Spleen (tissue), 11 donors: ENCODE data around the gene DOCK9. TPM values are rescaled to one million over a fixed set of nuclear protein-coding genes. Genes with fewer than 3 reads are reported as not detected.
"Not testable (repeated sequence)": the region's sequence is repeated elsewhere in the genome, so short reads cannot be mapped to it uniquely, and the experiment has no call there.

Experiments used
- DNase-seq: peaks from one replicate; pipeline ENCODE4 v3.0.0-alpha.2; 2020
- H3K27ac ChIP-seq, 8 donors: fragments of 200-600 bp; sonication (generic) in 7 of 8; 1 replicate in 4 of 8; 2 replicates in 4 of 8; pipeline versions ENCODE4 v1.5.0 to v1.8.0; 2016 to 2021; ENCODE audit warnings: inconsistent platforms in 4 of 8, mild to moderate bottlenecking in 4 of 8, moderate library complexity in 1 of 8
- H3K27me3 ChIP-seq, 7 donors: fragments of 200-600 bp; sonication (generic) in 6 of 7; replicated peaks in 1 of 7; 1 replicate in 4 of 7; 2 replicates in 3 of 7; pipeline versions ENCODE4 v1.5.0 to v1.8.0; 2016 to 2021; ENCODE audit warnings: inconsistent platforms in 3 of 7, mild to moderate bottlenecking in 1 of 7
- H3K36me3 ChIP-seq, 6 donors: fragments of 200-600 bp; sonication (generic) in 5 of 6; 1 replicate in 4 of 6; 2 replicates in 2 of 6; pipeline versions ENCODE4 v1.5.0 to v1.8.0; 2016 to 2021; ENCODE audit warnings: inconsistent platforms in 2 of 6
- H3K4me1 ChIP-seq, 6 donors: fragments of 200-600 bp; sonication (generic) in 5 of 6; 1 replicate in 3 of 6; 2 replicates in 3 of 6; pipeline versions ENCODE4 v1.5.0 to v1.8.0; 2016 to 2021; ENCODE audit warnings: inconsistent platforms in 3 of 6
- H3K4me3 ChIP-seq, 8 donors: fragments of 200-600 bp; sonication (generic) in 7 of 8; 1 replicate in 4 of 8; 2 replicates in 4 of 8; pipeline versions ENCODE4 v1.5.0 to v1.8.0; 2016 to 2021; ENCODE audit warnings: inconsistent platforms in 4 of 8, mild to moderate bottlenecking in 4 of 8, moderate library complexity in 2 of 8
- H3K9me3 ChIP-seq, 8 donors: fragments of 200-600 bp; sonication (generic) in 7 of 8; 1 replicate in 4 of 8; 2 replicates in 4 of 8; pipeline versions ENCODE4 v1.5.0 to v1.8.0; 2016 to 2021; ENCODE audit warnings: inconsistent platforms in 4 of 8
- POLR2A ChIP-seq, 3 donors: fragments of 450-650 bp; IDR thresholded peaks; one replicate each; pipeline ENCODE4 v1.5.1; 2017; ENCODE audit warnings: antibody characterized with exemption in 3 of 3, mild to moderate bottlenecking in 1 of 3
- POLR2AphosphoS5 ChIP-seq, 3 donors: sonication (generic); formaldehyde crosslinking; IDR thresholded peaks; one replicate each; pipeline ENCODE4 v1.5.1; 2017; ENCODE audit warnings: antibody characterized with exemption in 3 of 3
- WGBS, 5 donors: extraction: QIAGEN DNeasy Blood & Tissue Kit in 3 of 5; methylation state at CpG; one replicate each; pipeline versions ENCODE4 v1.1.5 to v1.1.7; 2013 to 2018; 5-methylcytosine and 5-hydroxymethylcytosine counted together
- intact Hi-C: fragments of 100-400 bp; cut with DNase I; formaldehyde crosslinking; loops from one replicate; pipeline ENCODE4 v1.15.0; 2023; ENCODE audit warnings: low total_unique reads
- polyA plus RNA-seq, 3 donors: library from polyadenylated mRNA; stranded (reverse); fragments of 200-250 nt; gene quantifications; one replicate each; pipeline ENCODE4 v1.2.1, GENCODE V29; 2013
- total RNA-seq, 7 donors: library from RNA; depleted of rRNA in 3 of 7; stranded (reverse); fragments of >200 nt in 3 of 7; fragmentation: NEBNext Ultra II Directional in 4 of 7; extraction: Animal tissue kit (Norgen Biotek cat#: 25700) in 4 of 7; gene quantifications; one replicate each; pipeline versions ENCODE4 v1.1.0 to v1.2.1, GENCODE V29; 2016 to 2021
- TF ChIP-seq, protein P1 (sequence below), 11 experiments: fragments of 200-600 bp in 7 of 11; fragments of 450-650 bp in 4 of 11; sonication (generic) in 4 of 11; IDR thresholded peaks in 8 of 11; conservative IDR thresholded peaks in 3 of 11; 1 replicate in 7 of 11; 2 replicates in 4 of 11; pipeline versions ENCODE4 v1.4.0 to v1.8.0; 2016 to 2021; ENCODE audit warnings: antibody characterized with exemption in 11 of 11, inconsistent platforms in 4 of 11, mild to moderate bottlenecking in 1 of 11
- donor health status: healthy with polysubstance abuse.
- donor health status: DM: no; HTN: no; CAD: no; lungs with moderate emphysema.
- donor health status: DM: no; HTN: no; CAD: no.
- donor health status: Bipolar disorder and iron deficiency.
- donor health status: healthy.
- donor health status: DM: no; HTN: no; CAD: no.
- donor health status: DM: yes; HTN: yes; CAD: no.

The DOCK9 gene
- total and polyA plus RNA-seq, 10 donors, result 6.9 to 53.3 (median 47.6) TPM

DNA sequence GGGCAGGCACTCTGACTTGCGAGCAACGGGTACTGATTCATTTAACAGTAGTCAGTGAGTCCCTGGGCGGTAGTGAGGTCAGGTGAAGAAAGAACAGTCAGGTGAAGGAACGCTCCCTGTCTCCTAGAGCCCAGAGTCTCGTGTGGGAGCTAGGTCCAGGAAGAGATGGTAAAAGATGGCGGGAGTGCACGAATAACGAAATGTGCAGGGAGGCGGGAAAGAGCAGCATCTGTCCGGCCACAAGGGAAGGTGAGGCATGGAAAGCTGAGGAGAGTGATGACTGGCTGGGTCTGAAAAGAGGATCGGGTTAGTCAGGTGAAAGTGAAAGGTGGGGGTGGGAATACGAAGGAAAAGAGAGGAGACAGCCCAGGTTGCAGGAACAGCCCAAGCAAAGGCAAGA is 161.5 kb downstream of the DOCK9 start:
- WGBS, 5 donors, result 94 to 97% (median 95%) methylated on average over 12 of the region's 12 CpGs
- intact Hi-C loops, result no loop called here
- TF ChIP-seq, protein P1, sequence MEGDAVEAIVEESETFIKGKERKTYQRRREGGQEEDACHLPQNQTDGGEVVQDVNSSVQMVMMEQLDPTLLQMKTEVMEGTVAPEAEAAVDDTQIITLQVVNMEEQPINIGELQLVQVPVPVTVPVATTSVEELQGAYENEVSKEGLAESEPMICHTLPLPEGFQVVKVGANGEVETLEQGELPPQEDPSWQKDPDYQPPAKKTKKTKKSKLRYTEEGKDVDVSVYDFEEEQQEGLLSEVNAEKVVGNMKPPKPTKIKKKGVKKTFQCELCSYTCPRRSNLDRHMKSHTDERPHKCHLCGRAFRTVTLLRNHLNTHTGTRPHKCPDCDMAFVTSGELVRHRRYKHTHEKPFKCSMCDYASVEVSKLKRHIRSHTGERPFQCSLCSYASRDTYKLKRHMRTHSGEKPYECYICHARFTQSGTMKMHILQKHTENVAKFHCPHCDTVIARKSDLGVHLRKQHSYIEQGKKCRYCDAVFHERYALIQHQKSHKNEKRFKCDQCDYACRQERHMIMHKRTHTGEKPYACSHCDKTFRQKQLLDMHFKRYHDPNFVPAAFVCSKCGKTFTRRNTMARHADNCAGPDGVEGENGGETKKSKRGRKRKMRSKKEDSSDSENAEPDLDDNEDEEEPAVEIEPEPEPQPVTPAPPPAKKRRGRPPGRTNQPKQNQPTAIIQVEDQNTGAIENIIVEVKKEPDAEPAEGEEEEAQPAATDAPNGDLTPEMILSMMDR (IDR thresholded peaks at IDR 0.05 in 8 of 11, conservative IDR thresholded peaks at IDR 0.05 in 3 of 11), result no peak
- TF ChIP-seq POLR2A (IDR thresholded peaks at IDR 0.05) (no peak), POLR2AphosphoS5 (IDR thresholded peaks at IDR 0.05) (no peak)

DNA sequence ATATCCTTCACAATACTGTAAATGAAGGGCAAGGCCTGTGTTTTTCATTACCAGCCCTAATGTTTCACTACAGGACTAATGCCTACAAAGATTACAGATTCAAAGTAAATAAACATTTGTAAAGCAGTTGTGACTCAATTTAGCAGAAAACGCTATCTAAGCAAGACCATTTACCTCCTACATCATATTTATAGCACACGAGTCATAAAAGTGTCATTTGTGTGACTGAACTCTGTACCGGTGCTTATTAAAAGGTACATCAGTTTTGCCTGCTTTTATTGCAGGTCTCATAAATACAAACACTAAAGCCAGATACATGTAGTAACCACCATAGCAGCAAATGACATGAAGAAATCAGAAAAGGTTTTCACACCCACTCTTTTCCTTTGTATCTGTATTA is 163.9 kb downstream of the DOCK9 start:
- no peaks in the 10 kb centered on the region for H3K9me3 ChIP-seq
- no peak for DNase-seq
- 84 to 94% (median 88%) methylated on average over 3 of the region's 3 CpGs for WGBS, 5 donors
- peaks cover 0 to 44% (median 9%) of the 10 kb centered on the region in 6 donors for H3K36me3 ChIP-seq
- TF ChIP-seq, protein P1 (IDR thresholded peaks at IDR 0.05 in 8 of 11, conservative IDR thresholded peaks at IDR 0.05 in 3 of 11), result no peak
- no peak for TF ChIP-seq POLR2A (IDR thresholded peaks at IDR 0.05)
- no peak for TF ChIP-seq POLR2AphosphoS5 (IDR thresholded peaks at IDR 0.05)
- H3K27ac ChIP-seq, result no peak overlapping the region
- intact Hi-C loops, result no loop called here
- H3K4me1 ChIP-seq, result no peaks in the 10 kb centered on the region
- H3K4me3 ChIP-seq, result no peak overlapping the region
- no peaks in the 10 kb centered on the region for H3K27me3 ChIP-seq

More for the DNA sequence above, 161.5 kb downstream of the DOCK9 start:
- Histone ChIP-seq H3K4me3 (no peak overlapping the region), H3K27ac (no peak overlapping the region), H3K36me3 (peaks cover 0 to 46% (median 3%) of the 10 kb centered on the region in 6 donors), H3K4me1 (peaks cover 0 to 3% (median 0%) of the 10 kb centered on the region in 6 donors), H3K27me3 (no peaks in the 10 kb centered on the region), H3K9me3 (no peaks in the 10 kb centered on the region)
- DNase-seq, result no peak

DNA sequence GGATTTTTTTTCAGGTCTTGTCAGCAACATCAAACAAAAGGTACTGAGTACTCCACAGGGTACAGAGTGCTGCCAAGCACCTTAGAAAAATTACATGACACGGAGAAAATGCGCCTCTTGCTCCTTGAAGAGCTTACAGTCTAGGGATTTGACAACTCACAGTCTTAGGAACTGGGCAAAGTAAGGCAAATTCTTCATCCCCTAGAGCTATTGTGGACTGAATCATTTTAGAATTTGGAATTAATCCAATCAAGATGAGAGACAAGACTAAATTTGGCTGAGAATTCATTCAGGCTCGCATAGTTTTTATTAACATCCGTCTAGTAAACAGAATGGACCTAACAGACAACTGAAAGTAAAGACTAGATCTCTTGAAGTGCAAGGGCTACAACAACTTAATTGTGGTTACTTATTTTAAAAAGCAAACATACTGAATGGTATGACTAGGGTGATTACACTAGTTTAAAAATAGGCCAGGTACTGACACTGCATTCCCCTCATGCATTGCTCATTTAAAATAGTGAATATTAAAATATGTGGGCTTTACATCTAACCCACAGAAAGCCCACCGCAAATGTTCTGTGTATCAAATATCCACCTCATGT is 165.6 kb downstream of the DOCK9 start:
- H3K27ac ChIP-seq, H3K4me3 ChIP-seq, H3K27me3 ChIP-seq, H3K4me1 ChIP-seq, DNase-seq, H3K9me3 ChIP-seq, intact Hi-C loops: not testable (repeated sequence)
- WGBS, 5 donors, result 58 to 94% (median 78%) methylated on average over 1 to 3 of the region's 5 CpGs; no CpG with 5 or more reads in 1 of the 5 donors
- H3K36me3 ChIP-seq, result peaks cover 0 to 53% (median 11%) of the 10 kb centered on the region in 6 donors

DNA sequence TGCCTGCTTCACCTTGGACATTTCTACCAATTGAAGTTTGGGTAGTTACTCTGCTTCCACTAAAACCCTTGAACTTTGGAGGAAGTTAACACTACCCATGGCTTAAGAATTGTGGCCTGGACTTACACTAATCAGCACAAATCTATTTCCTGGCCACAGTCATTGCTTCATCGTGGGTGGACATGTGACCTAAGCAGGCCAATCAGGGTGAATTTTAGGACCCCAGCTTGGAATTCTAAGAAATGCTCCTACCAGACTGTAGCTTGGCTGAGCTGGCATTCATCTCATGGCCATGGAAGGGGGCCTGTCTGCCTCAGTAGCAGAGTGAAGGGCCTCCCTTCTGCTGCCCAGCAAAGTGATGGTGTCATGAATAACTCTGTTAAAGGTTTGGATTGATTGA is 167.1 kb downstream of the DOCK9 start:
- TF ChIP-seq, protein P1 (IDR thresholded peaks at IDR 0.05 in 8 of 11, conservative IDR thresholded peaks at IDR 0.05 in 3 of 11), result no peak
- TF ChIP-seq POLR2AphosphoS5 (IDR thresholded peaks at IDR 0.05) (no peak), POLR2A (IDR thresholded peaks at IDR 0.05) (no peak)
- DNase-seq, result no peak
- Histone ChIP-seq H3K4me1 (no peaks in the 10 kb centered on the region), H3K27ac (no peak overlapping the region), H3K27me3 (no peaks in the 10 kb centered on the region), H3K36me3 (peaks cover 0 to 55% (median 12%) of the 10 kb centered on the region in 6 donors), H3K9me3 (no peaks in the 10 kb centered on the region), H3K4me3 (no peak overlapping the region)
- 14 to 63% (median 46%) methylated on average over 1 of the region's 1 CpG for WGBS, 5 donors
- intact Hi-C loops, result no loop called here
